ENCODE measurements around the gene SYT4.

The SYT4 gene

GRCh38 chr18:43220691-43221090 lies 56.6 kb downstream of the SYT4 start:
- no peak for DNase-seq (ENCODE audit: low spot score)

Data from GM03348 (cell line).